Measurements from ENCODE around the gene ZFPM1. TPM values are rescaled to one million over a fixed set of nuclear protein-coding genes. Genes with fewer than 3 reads are reported as not detected.

ZFPM1 gene
- total RNA-seq, 1 experiment from 2014 or later: 14.6 TPM

DNA sequence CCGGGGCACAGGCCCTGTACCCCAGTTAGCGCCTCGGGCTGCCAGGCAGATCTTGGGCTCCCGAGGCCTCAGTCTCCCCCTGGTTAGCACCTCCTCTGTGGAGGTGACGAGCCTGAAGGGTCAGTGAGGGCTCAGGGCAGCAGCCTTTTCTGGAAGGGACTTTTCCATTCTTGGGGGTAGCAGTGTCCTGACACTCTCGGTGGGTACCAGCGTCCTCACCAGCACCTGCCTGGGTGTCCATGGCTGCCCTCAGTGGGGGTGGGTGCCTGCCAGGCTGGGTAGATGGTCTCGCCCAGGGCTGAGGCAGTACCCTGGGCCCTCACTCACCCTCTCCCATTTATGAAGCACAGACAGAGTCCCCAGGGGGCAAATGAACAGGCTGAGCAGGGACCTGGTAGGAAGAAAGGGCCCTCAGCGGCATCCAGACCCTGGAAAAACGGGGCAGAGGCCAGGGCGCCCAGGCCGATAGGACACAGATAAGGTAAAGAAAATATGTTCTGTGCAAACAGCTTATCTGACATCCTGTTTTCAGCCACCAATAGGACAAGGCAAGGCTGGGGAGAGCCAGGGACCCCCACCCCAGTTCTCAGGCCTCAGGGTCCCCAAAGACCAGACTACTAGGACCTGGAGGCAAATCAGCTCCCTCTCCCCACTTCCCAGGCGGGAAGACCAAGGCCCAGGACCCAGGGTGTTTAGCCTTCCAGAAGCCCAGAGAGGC lies 50.9 kb downstream of the ZFPM1 start:
- ChIA-PET CTCF (no interaction called here), RAD21 (ENCODE audit: low non-redundant PET in 1 of 2, low total read pairs in 2 of 2, uncharacterized antibody in 2 of 2, unreplicated experiment in 2 of 2) (no interaction called here), POLR2A (no interaction called here)
- H3K27me3 ChIP-seq (ENCODE audit: insufficient read depth, low read length): no peaks in the 10 kb centered on the region
- no peaks in the 10 kb centered on the region for H4K20me1 ChIP-seq (ENCODE audit: insufficient read depth)
- H3K36me3 ChIP-seq (ENCODE audit: control insufficient read depth in 1 of 2, insufficient read depth in 2 of 2, low read length in 2 of 2): no peaks in the 10 kb centered on the region
- BruUV-seq (replicated peaks): no TSS peak
- intact Hi-C loops (cut with micrococcal nuclease): loop anchor here (2.0 kb wide), 1 partner anchor 51 kb away; the partner anchor contains the start of gene ZFPM1
- no peaks in the 10 kb centered on the region for H3K79me2 ChIP-seq (ENCODE audit: insufficient read depth, low read length)
- H3K27ac ChIP-seq (ENCODE audit: low read depth, low read length): no peak overlapping the region
- H3K4me3 ChIP-seq (replicated peaks in 1 of 2; ENCODE audit: low read depth in 1 of 2, low read length in 2 of 2): no peak overlapping the region
- DNase-seq (ENCODE audit: low read depth, low spot score) (no peak), ATAC-seq (no peak)
- no peaks in the 10 kb centered on the region for H3K9me3 ChIP-seq (ENCODE audit: control insufficient read depth in 1 of 2, insufficient read depth in 1 of 2, low read depth in 1 of 2, low read length in 2 of 2)
- H3K9me2 ChIP-seq (ENCODE audit: insufficient read depth): no peaks in the 10 kb centered on the region
- H3K4me2 ChIP-seq (ENCODE audit: low read length): no peak overlapping the region
- H3K4me1 ChIP-seq (ENCODE audit: control insufficient read depth in 1 of 2, insufficient read depth in 2 of 2, low read length in 2 of 2): peaks cover 6 to 17% of the 10 kb centered on the region in 2 experiments; a peak in 3 of 4 replicates
- H2AFZ ChIP-seq (ENCODE audit: low read depth, low read length, poor library complexity, severe bottlenecking): no peak overlapping the region
- TF ChIP-seq EZH2 (IDR thresholded peaks at IDR 0.05): no peak
- TF ChIP-seq ELF1 (IDR thresholded peaks at IDR 0.05; ENCODE audit: borderline replicate concordance, low read depth): no peak
- TF ChIP-seq POLR2AphosphoS5 (IDR thresholded peaks at IDR 0.05; ENCODE audit: low read depth, low read length): no peak
- TF ChIP-seq, protein P1, sequence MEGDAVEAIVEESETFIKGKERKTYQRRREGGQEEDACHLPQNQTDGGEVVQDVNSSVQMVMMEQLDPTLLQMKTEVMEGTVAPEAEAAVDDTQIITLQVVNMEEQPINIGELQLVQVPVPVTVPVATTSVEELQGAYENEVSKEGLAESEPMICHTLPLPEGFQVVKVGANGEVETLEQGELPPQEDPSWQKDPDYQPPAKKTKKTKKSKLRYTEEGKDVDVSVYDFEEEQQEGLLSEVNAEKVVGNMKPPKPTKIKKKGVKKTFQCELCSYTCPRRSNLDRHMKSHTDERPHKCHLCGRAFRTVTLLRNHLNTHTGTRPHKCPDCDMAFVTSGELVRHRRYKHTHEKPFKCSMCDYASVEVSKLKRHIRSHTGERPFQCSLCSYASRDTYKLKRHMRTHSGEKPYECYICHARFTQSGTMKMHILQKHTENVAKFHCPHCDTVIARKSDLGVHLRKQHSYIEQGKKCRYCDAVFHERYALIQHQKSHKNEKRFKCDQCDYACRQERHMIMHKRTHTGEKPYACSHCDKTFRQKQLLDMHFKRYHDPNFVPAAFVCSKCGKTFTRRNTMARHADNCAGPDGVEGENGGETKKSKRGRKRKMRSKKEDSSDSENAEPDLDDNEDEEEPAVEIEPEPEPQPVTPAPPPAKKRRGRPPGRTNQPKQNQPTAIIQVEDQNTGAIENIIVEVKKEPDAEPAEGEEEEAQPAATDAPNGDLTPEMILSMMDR (IDR thresholded peaks at IDR 0.05 in 2 of 3, conservative IDR thresholded peaks at IDR 0.05 in 1 of 3; ENCODE audit: borderline replicate concordance in 1 of 3, insufficient read depth in 1 of 3, low read depth in 2 of 3, low read length in 2 of 3): no peak
- TF ChIP-seq EZH2phosphoT487 (IDR thresholded peaks at IDR 0.05; ENCODE audit: borderline replicate concordance): no peak
- no peak for TF ChIP-seq FOSL1 (IDR thresholded peaks at IDR 0.05; ENCODE audit: low read depth)
- TF ChIP-seq ZNF274 (IDR thresholded peaks at IDR 0.05; ENCODE audit: low read depth, low read length): no peak
- TF ChIP-seq JUND (IDR thresholded peaks at IDR 0.05): no peak
- H3K9ac ChIP-seq (ENCODE audit: low read length): no peak overlapping the region

All from HCT116 (cell line).